Measurements from ENCODE around the gene FOXF1.

DNA sequence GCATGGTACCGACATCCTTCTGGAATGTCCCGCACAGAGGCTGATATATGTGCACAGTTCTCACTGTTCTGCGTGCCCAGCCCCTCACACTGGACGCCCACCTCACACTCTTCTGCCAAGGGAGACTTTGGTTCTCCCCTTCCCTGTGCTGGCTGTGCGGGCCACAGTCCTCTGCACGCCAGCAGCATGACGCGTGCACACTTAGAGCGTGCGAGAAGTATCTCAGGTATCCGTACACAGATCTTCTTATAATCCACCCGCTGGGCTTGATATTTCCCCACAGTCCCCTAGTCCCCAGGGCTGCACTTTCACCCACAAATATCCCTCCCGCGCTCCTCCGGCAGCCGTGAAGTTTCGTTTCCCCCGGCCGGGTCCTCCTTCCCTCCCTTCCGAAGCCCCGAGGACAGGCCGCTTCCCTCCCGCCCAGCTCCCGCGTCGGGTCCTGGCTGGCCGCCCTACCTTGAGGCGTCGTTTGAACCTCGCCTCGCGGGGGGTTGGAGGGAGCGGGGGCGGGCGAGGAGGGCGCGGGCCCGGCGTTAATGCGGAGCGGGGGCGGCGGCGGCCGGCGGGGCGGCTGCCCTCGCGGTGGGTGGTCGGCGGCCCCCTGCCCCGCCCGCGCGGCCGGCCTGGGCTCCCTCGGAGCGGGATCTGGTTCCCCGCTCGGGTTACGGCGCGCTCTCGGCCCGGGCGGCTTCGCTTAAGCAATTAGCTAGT is 5.0 kb upstream of the FOXF1 start:
- TF ChIP-seq CTCF (IDR thresholded peaks at IDR 0.05) (no peak), POLR2A (IDR thresholded peaks at IDR 0.05) (no peak)

Data from testis (tissue), 2 donors.